Activated CD4-positive, alpha-beta T cell treated with anti-CD3 and anti-CD28 coated beads for 36 hours (primary cell): ENCODE results near the gene AMIGO3. TPM values are rescaled to one million over a fixed set of nuclear protein-coding genes. Genes with fewer than 3 reads are reported as not detected.
"Not testable (repeated sequence)": the region's sequence is repeated elsewhere in the genome, so short reads cannot be mapped to it uniquely, and the experiment has no call there.

Source experiments
- ATAC-seq: fragments of 200-7000 bp; cut with Tn5 transposase; one replicate; pipeline ENCODE4 v1.10.0; 2021; ENCODE audit warnings: mild to moderate bottlenecking, moderate library complexity
- CTCF ChIA-PET: fragments of 350-600 bp; sonication (Branson Sonifier 250); formaldehyde crosslinking; loops from one replicate; lab custom pipeline; 2021; ENCODE audit warnings: antibody characterized with exemption; lab: Charles Lee
- POLR2A ChIA-PET: fragments of 350-600 bp; sonication (Branson Sonifier 250); formaldehyde crosslinking; loops from one replicate; lab custom pipeline; 2021; ENCODE audit warnings: antibody characterized with exemption, inconsistent platforms; lab: Charles Lee
- DNase-seq: peaks from one replicate; pipeline ENCODE4 v3.0.0-alpha.2; 2020
- H3K27ac Mint-ChIP-seq: one replicate; pipeline ENCODE4 v1.8.0; 2021; ENCODE audit warnings: mixed read lengths
- H3K27me3 Mint-ChIP-seq: one replicate; pipeline ENCODE4 v1.8.0; 2021; ENCODE audit warnings: mixed read lengths
- H3K36me3 Mint-ChIP-seq: one replicate; pipeline ENCODE4 v1.8.0; 2021; ENCODE audit warnings: low read depth, mixed read lengths
- H3K4me1 Mint-ChIP-seq: one replicate; pipeline ENCODE4 v1.8.0; 2021; ENCODE audit warnings: mixed read lengths
- H3K4me3 Mint-ChIP-seq: one replicate; pipeline ENCODE4 v1.8.0; 2021; ENCODE audit warnings: mild to moderate bottlenecking, moderate library complexity, mixed read lengths
- H3K9me3 Mint-ChIP-seq: one replicate; pipeline ENCODE4 v1.8.0; 2021; ENCODE audit warnings: low read depth, mixed read lengths
- intact Hi-C, 2 experiments: fragments of 100-400 bp; cut with DNase I in 1 of 2; cut with micrococcal nuclease in 1 of 2; formaldehyde crosslinking; loops; one replicate each; pipeline versions ENCODE4 v1.14.2 to v1.15.1; 2022 to 2024; cut with DNase I, micrococcal nuclease
- total RNA-seq, 2 experiments: library from RNA; stranded (reverse); gene quantifications; one replicate each; pipeline ENCODE4 v1.2.3, GENCODE V29; 2021

AMIGO3 gene
- total RNA-seq, 2 experiments from 2014 or later, result 0.07 TPM; not detected in 1

GRCh38 chr3:49688338-49689045 lies 31.0 kb downstream of the AMIGO3 start:
- Mint-ChIP-seq H3K4me1 (peaks cover 30% of the 10 kb centered on the region), H3K4me3 (peak overlapping the region; percentile 90), H3K27ac (peak overlapping the region; percentile 90)
- DNase-seq, result peak; percentile 35
- H3K27me3 Mint-ChIP-seq, H3K9me3 Mint-ChIP-seq, H3K36me3 Mint-ChIP-seq, CTCF ChIA-PET: not testable (repeated sequence)
- intact Hi-C loops, result loop anchor here (1.0 to 5.0 kb wide), 8 partner anchors 14 to 669 kb away; partner anchors contain the start of genes APEH (in 2 of the 2), AMIGO3 (in 1 of the 2), BSN (in 1 of the 2) and DAG1 (in 1 of the 2)
- ATAC-seq, result peak; percentile 2
- POLR2A ChIA-PET, result interaction anchor here (0.6 kb wide), 1 partner anchor 924 kb away, joined by 3 read pairs; no protein-coding TSS in a partner anchor

DNA sequence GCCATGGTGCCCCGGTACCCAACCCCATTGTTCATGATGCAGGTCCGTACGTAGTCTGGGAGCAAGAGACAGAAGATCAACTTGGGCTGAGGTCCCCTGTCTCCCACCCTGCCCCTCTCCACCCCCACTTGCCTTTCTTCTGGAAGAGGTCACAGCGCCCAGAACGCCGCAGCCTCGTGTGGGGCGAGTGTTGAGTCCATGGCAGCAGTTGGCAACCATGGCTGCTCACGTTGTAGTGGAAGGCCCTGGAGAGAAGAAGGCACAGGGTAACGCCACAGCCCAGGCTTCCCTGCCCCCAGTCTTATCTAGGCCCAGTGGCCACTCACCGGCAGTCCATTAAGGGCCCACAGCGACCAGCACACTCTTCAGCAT lies 32.1 kb downstream of the AMIGO3 start:
- intact Hi-C loops, result loop anchor here in 1 of 2 experiments (5.0 kb wide), 1 partner anchor 670 kb away; the partner anchor contains the start of gene TMEM115
- H3K27ac Mint-ChIP-seq, DNase-seq, H3K9me3 Mint-ChIP-seq, H3K27me3 Mint-ChIP-seq, POLR2A ChIA-PET, H3K4me3 Mint-ChIP-seq, CTCF ChIA-PET, ATAC-seq: not testable (repeated sequence)
- Mint-ChIP-seq H3K4me1 (peaks cover 30% of the 10 kb centered on the region), H3K36me3 (peaks cover 12% of the 10 kb centered on the region)

DNA sequence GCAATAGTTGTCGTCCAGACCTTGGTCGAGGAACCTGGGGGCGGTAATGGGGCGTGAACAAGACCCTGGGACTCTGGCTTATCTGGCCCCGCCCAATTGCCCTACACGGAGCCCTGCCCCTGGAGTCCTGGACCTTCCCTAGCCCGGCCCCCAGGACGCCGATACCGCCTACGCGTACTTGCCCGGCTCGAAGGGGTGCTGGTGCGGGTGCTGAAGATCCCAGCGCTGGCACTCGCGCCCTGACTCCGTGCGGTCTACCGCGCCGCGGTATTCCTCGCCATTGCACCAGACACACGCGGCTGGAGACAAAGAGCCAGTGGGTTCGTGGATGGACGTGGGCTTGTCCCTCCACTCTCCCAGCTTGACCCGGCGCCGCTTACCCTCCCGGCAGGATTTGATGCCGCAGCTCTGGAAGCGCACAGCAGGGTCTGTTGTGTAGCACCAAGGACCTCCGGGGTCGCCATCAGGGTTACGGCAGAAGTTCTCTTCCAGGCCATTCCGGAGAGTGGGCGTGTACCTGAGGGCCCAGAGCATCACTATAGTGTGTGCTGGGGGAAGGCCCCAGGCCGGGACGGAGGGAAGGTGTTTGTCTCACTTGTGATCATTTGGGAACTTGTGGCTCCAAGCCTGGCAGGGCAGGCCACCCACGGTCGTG lies 32.6 kb downstream of the AMIGO3 start:
- Mint-ChIP-seq H3K4me3 (peak overlapping the region; percentile 43), H3K36me3 (peaks cover 12% of the 10 kb centered on the region), H3K4me1 (peaks cover 30% of the 10 kb centered on the region)
- intact Hi-C loops, result loop anchor here in 1 of 2 experiments (5.0 kb wide), 1 partner anchor 670 kb away; the partner anchor contains the start of gene TMEM115
- CTCF ChIA-PET, POLR2A ChIA-PET, H3K9me3 Mint-ChIP-seq, H3K27me3 Mint-ChIP-seq, H3K27ac Mint-ChIP-seq: not testable (repeated sequence)
- ATAC-seq (peak; percentile 39), DNase-seq (peak; percentile 67)

DNA sequence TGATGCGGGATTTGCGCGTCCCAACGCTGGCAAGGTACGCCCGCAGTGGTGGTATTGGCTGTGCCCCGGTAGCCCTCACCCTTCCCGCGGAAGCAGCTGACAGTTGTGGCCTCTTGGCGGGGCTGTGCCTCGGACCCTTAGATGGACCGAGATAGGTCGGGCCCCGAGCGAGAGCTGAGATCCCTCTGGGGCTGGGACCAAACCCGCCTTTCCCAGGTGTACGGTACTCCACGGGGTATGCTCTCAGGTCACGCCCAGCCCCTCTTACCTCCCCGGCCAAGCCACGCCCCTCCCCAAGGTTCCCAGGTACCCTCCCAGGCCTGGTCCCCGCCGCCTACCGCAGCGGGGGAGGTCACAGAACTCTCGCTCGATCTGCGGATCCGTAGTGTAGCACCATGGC lies 33.1 kb downstream of the AMIGO3 start:
- Mint-ChIP-seq H3K36me3 (peaks cover 12% of the 10 kb centered on the region), H3K4me1 (peaks cover 27% of the 10 kb centered on the region), H3K4me3 (peak overlapping the region; percentile 43)
- CTCF ChIA-PET, POLR2A ChIA-PET, H3K27ac Mint-ChIP-seq, H3K27me3 Mint-ChIP-seq, H3K9me3 Mint-ChIP-seq: not testable (repeated sequence)
- DNase-seq (peak; percentile 49), ATAC-seq (peak; percentile 5)
- intact Hi-C loops, result loop anchor here in 1 of 2 experiments (5.0 kb wide), 1 partner anchor 671 kb away; the partner anchor contains the start of gene TMEM115

GRCh38 chr3:49685846-49686245 lies 33.6 kb downstream of the AMIGO3 start:
- Mint-ChIP-seq H3K36me3 (peaks cover 12% of the 10 kb centered on the region), H3K4me1 (peaks cover 22% of the 10 kb centered on the region)
- POLR2A ChIA-PET, H3K27me3 Mint-ChIP-seq, H3K27ac Mint-ChIP-seq, H3K4me3 Mint-ChIP-seq, H3K9me3 Mint-ChIP-seq, CTCF ChIA-PET: not testable (repeated sequence)
- peak; percentile 35 for DNase-seq
- intact Hi-C loops, result loop anchor here in 1 of 2 experiments (5.0 kb wide), 1 partner anchor 671 kb away; the partner anchor contains the start of gene TMEM115
- peak; percentile 4 for ATAC-seq

- DNase-seq, POLR2A ChIA-PET, CTCF ChIA-PET, H3K9me3 Mint-ChIP-seq, H3K27ac Mint-ChIP-seq, ATAC-seq, H3K4me3 Mint-ChIP-seq, H3K27me3 Mint-ChIP-seq: not testable (repeated sequence)
- H3K36me3 Mint-ChIP-seq, result peaks cover 14% of the 10 kb centered on the region
- intact Hi-C loops, result loop anchor here in 1 of 2 experiments (5.0 kb wide), 1 partner anchor 672 kb away; the partner anchor contains the start of gene TMEM115
- peaks cover 16% of the 10 kb centered on the region for H3K4me1 Mint-ChIP-seq
Observed at GRCh38 chr3:49685103-49685502, 34.4 kb downstream of the AMIGO3 start.

GRCh38 chr3:49684453-49684852 lies 35.0 kb downstream of the AMIGO3 start:
- Mint-ChIP-seq H3K36me3 (peaks cover 19% of the 10 kb centered on the region), H3K4me1 (peaks cover 12% of the 10 kb centered on the region)
- H3K4me3 Mint-ChIP-seq, DNase-seq, H3K27ac Mint-ChIP-seq, ATAC-seq, POLR2A ChIA-PET, H3K27me3 Mint-ChIP-seq, CTCF ChIA-PET, intact Hi-C loops, H3K9me3 Mint-ChIP-seq: not testable (repeated sequence)

DNA sequence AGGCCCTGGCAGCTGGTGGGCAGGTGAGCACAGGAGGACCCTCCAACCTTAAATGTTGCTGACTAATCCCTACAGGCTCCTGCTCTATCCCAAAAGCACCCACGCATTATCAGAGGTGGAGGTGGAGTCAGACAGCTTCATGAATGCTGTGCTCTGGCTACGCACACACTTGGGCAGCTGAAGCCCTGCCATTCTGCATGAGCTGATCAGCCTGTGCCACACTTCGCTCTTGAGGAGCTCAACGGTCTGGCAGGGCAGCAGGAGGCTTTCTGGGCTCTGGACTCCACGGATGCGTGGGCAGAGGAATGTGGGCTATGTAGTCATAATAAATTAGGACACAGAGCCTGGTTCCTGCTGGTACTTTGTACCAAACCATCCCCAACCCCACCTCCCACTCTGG lies 36.3 kb downstream of the AMIGO3 start:
- CTCF ChIA-PET, result no interaction called here
- intact Hi-C loops, result no loop called here
- no peak for DNase-seq
- ATAC-seq, result no peak
- POLR2A ChIA-PET, result interaction anchor here (0.6 kb wide), 1 partner anchor 271 kb away, joined by 3 read pairs; the partner anchor contains the start of gene RHOA
- Mint-ChIP-seq H3K27ac (no peak overlapping the region), H3K36me3 (peaks cover 20% of the 10 kb centered on the region), H3K9me3 (no peaks in the 10 kb centered on the region), H3K27me3 (no peaks in the 10 kb centered on the region), H3K4me1 (peaks cover 7% of the 10 kb centered on the region), H3K4me3 (no peak overlapping the region)

- H3K36me3 Mint-ChIP-seq, result peaks cover 25% of the 10 kb centered on the region
- ATAC-seq (no peak), DNase-seq (no peak)
- intact Hi-C loops, result no loop called here
- no peak overlapping the region for H3K27ac Mint-ChIP-seq
- ChIA-PET CTCF (no interaction called here), POLR2A (no interaction called here)
- H3K9me3 Mint-ChIP-seq, result no peaks in the 10 kb centered on the region
- no peak overlapping the region for H3K4me3 Mint-ChIP-seq
- H3K4me1 Mint-ChIP-seq, result peaks cover 4% of the 10 kb centered on the region
- no peaks in the 10 kb centered on the region for H3K27me3 Mint-ChIP-seq
Observed at GRCh38 chr3:49681543-49681942, 37.9 kb downstream of the AMIGO3 start.

DNA sequence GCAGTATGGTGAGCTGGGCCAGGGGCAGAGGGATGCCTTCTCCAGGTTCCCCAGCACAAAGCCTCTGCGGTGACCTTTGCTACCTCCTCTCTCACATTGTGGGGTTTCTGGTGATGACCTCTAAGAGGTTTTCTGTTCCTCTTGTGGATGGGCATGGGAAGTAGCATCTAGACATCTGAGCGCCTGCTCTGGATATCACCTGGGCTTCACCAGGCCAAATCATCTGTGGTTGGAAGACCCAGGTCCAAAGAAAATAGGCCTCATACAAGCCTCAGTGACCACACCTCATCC lies 38.3 kb downstream of the AMIGO3 start:
- CTCF ChIA-PET, result no interaction called here
- peaks cover 4% of the 10 kb centered on the region for H3K4me1 Mint-ChIP-seq

DNA sequence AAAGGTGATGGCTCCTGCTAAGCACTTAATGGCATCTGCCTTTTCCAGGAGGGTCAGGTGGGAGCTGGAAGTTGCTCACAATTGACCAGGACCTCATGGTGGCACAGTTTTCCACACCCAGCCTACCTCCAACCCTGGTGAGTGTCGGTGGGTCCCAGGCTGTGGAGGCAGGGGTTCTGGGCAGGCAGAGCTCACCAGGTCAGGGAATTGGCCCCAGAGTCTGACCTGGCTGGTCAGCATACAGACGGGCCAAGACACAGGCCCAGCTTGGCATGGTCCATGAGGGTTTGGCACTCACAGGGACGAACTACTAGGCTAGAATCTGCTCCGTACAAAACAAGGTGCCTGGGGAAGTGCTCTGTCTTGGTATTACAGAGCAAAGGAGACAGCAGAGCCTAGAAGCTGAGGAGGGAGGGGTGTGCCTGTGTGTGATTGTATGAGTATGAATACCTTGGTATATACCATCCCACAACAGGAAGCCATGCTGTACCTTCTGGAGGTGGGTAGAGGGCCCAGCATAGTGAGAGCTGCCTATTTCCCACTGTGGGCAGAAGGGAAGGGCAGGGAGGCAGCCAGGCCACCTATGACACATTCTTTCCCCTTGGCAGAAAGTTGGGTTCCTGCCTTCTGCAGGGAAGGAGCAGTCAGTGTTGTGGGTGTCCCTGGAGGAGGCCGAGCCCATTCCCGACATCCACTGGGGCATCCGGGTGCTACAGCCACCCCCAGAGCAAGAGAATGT lies 38.8 kb downstream of the AMIGO3 start:
- ChIA-PET CTCF (no interaction called here), POLR2A (interaction anchor here (0.6 kb wide), 1 partner anchor 121 kb away, joined by 3 read pairs; no protein-coding TSS in a partner anchor)
- Mint-ChIP-seq H3K4me3 (no peak overlapping the region), H3K36me3 (peaks cover 31% of the 10 kb centered on the region), H3K27ac (no peak overlapping the region), H3K4me1 (peaks cover 8% of the 10 kb centered on the region), H3K27me3 (no peaks in the 10 kb centered on the region), H3K9me3 (no peaks in the 10 kb centered on the region)
- intact Hi-C loops, result no loop called here
- DNase-seq, result no peak
- ATAC-seq, result no peak

More for the DNA sequence above, 38.3 kb downstream of the AMIGO3 start:
- peaks cover 27% of the 10 kb centered on the region for H3K36me3 Mint-ChIP-seq
- H3K27ac Mint-ChIP-seq, result no peak overlapping the region
- ATAC-seq (no peak), DNase-seq (no peak)
- no peak overlapping the region for H3K4me3 Mint-ChIP-seq
- no peaks in the 10 kb centered on the region for H3K9me3 Mint-ChIP-seq
- H3K27me3 Mint-ChIP-seq, result no peaks in the 10 kb centered on the region
- POLR2A ChIA-PET, result interaction anchor here (0.6 kb wide), 1 partner anchor 121 kb away, joined by 3 read pairs; no protein-coding TSS in a partner anchor
- intact Hi-C loops, result no loop called here
